HG02571 (cell line): ENCODE data around the gene PLIN5.

Experiments
- ATAC-seq: cut with Tn5 transposase; IDR thresholded peaks from one replicate; pipeline ENCODE4 v1.9.1; 2021; ENCODE audit warnings: mild to moderate bottlenecking, moderate library complexity; ENCODE audit not compliant: unreplicated experiment

PLIN5 gene

DNA sequence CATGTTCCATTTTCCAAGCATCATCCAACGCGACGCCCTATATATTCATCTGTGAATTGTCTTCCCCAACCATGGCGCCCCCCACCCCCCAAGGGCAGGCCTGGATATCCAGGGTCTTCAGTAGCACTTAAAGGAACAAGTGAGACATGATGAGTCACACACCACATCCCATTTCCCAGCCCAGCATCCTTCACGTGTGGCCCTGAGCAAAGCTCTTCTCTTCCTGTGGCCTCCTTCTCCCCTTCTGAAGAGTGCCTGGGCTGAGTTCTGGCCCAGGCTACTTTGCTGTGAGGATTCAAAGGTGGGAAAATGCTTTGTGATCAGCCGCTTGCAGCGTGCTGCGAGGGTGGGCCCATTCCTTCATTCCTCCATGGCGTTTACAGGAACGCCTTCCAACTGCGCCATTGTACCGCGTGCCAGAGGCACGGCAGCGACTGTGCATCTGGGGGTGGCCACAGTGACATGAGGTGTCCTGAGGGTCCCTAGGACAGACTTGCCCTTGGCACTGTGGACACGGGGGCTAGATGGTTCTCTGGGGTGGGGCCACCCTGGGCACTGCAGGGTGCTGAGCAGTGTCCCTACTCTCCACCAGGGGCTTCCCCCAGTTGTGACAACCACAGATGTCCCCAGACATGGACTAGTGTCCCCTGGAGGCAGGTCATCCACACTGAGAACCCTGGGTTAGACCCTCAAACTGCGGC lies 28.4 kb downstream of the PLIN5 start:
- ATAC-seq = no peak

GRCh38 chr19:4505570-4506448 lies 29.2 kb downstream of the PLIN5 start:
- ATAC-seq = no peak

DNA sequence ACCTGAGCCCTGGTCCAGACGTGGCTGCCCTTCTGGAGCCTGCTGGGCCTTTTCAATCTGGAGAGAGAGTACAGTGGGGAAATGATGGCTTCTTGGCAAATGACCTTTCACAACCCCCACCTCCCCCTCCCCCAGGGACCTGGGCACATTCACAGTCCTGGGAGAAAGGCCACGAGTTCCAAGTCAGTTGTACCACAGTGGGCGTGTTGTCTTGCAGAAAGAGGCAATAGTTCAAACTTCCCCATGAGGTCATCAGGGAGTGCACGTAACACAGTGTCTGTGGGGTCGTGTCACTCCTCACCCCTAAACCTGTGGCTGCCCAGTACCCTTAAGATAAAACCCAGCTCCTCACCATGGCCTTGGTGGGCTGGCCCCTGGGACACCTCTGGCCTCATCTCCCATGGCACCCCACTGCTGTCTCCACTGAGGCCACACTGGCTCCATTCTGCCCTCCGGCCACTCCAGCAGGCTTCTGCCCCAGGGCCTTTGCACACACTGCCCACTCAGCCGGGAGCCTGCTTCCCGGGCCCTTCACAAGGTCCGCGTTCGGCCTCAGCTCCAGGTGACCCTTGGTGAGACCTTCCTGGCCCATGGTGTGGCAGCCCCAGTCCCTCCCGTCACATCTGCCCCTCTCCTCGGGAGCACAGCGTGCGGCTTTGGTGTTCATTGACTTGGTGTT lies 30.0 kb downstream of the PLIN5 start:
- no peak for ATAC-seq

DNA sequence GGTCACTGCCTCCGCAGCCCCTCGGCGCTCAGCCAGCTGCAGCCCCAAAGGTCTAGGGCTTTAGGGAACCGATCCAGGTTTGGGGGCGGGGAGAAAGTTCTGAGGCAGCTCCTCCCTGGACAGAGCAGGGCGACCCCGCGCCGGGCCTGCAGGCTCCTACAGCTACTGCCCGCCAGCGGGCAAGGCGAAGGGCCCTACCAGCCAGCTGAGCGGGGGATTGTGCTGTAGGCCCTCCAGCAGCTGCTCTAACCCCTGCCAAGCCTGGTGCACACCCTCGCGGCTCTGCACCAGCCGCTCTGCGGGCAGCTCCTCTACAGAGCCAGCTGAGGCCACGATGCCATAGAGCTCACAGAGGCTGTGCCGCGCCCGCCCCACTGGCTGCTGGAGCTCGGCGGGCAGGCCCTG lies 30.7 kb downstream of the PLIN5 start:
- no peak for ATAC-seq

DNA sequence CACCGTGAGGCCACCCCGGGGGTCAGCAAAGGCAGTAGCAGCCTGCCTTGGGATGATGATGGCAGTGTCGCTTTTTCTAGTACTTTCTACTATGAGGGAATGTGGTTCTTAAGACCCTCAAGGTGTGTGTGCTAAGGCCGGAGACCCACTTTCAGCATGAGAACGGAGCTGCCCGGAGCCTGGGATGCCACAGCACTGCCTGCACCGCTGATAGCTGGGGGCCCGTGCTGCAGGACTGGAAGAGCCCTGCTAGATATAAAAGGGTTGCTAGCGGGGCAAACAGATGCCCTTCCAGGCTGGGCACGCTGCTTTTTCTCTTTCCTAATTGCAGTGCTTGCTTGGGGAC lies 31.2 kb downstream of the PLIN5 start:
- no peak for ATAC-seq

DNA sequence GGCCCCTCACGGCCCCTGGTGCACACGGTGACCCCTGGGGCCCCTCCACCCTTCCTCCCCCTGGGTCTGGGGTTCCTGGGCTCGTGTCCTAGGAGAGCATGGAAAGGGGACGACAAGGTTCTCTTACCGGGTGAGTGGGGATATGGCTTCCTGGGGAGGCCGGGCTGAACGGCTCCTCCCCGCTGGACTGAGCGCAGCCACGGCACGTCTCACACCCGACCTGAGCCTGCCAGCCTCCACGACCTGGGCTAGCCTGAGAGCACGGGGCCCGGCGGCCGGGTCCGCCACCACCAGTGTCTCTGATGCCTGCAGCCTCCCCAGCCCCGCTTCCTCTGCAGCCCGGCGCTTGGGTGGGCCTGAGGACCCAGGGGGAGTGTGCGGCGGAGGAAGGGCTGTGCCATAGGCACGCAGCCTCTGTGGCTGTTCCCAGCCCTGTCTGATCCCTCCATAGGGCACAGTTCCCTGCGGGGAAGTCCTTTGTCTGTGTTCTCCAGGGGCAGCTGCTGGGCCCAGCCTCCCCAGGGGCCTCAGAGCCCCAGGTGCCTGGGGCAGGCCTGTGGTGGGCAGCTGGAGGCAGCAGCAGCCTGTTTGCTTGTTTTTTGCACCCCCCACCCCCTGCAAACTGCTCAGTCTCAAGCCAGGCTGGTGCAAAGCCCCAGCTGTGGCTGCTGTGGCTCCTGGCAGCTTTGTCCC lies 31.7 kb downstream of the PLIN5 start:
- ATAC-seq = no peak

DNA sequence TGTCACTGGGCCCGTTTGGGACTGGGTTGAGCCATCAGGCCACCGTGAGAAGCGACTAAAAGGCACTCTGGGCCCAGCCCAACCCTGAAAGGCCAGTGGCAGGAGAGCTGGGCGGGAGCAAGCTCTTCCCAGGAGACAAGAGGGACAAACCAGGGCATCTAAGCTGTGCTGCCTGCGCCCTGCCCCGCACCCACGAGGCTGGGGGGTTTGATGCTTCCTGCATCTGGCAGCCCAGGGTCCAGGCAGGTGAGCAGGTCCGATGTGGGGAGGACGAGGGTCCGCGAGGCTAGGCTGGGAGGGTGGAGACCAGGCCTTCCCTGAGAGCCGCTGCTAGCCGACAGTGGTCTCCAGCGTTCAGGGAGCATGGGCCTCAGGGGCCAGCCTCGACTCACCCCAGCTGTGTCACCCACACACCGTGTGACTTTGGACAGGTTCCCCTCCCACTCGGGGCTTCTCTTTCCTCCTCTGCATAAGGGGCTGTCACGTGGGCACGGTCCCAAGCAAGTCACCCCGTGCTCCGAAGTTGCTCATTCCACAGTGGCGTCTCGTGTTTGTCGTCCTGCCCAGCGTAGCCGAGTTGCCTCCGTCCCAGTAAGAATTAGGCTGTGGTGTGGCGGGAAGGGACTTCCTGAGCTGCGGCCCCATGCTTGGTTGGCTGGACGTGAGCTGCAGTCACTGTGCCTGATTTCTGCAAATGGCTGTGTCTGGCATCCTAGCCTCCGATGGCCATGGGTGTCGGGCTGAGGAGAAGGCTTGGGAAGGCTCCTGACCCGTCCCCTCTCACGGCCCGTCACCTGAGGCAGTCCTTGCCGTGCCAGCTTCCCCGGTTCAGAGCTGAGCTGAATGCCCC lies 32.5 kb downstream of the PLIN5 start:
- ATAC-seq = no peak

DNA sequence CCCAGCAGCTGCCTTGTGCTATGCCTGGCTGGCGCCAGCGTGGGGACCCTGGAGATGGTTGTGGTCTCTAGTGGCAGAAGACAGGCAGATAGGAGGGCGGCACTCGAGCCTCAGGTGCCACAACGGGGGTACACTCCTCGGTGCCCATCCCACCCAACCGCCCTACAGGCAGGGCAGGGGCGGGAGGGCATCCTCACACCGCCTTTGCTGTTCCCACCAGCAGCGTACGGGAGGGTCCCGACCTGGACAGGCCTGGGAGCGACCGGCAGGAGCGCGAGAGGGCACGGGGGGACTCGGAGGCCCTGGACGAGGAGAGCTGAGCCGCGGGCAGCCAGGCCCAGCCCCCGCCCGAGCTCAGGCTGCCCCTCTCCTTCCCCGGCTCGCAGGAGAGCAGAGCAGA lies 33.3 kb downstream of the PLIN5 start:
- no peak for ATAC-seq

GRCh38 chr19:4500841-4501591 lies 34.0 kb downstream of the PLIN5 start:
- ATAC-seq = no peak

DNA sequence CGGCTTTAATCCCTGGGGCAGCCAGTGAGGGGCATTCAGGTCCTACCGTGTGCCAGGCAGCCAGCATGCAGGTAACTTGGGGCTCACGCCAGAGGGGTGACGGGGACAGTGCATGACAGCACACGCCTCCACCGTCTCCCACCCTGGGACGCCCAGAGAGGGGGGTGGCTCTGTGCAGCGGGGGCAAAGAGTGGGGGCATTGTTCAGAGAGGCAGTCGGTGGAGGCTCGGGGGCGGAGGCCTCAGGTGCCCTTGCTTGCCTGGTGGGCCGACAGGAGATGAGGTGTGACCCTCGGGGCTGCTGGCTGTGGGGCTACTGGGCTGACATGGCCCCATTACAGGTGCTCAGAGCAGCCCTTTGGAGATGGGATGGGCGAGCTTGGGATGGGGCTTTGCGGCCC lies 35.2 kb downstream of the PLIN5 start:
- ATAC-seq = no peak

DNA sequence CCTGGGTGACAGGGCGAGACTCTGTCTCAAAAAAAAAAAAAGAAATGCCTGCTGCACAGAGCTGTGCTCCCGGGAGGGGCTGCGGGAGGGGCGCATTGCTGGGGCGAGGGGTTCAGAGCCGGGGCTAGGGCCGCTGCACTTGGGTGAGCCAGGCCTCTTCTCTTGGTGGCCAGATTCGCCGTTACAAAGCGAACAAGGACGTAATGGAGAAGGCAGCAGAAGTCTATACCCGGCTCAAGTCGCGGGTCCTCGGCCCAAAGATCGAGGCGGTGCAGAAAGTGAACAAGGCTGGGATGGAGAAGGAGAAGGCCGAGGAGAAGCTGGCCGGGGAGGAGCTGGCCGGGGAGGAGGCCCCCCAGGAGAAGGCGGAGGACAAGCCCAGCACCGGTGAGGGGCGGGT lies 35.7 kb downstream of the PLIN5 start:
- no peak for ATAC-seq

- no peak for ATAC-seq
These were observed 36.3 kb downstream of the PLIN5 start for GRCh38 chr19:4498694-4499093.

GRCh38 chr19:4497770-4498389 lies 37.1 kb downstream of the PLIN5 start:
- no peak for ATAC-seq

- ATAC-seq = no peak
These were observed 38.7 kb downstream of the PLIN5 start for GRCh38 chr19:4496304-4496703.

GRCh38 chr19:4495471-4495870 lies 39.6 kb downstream of the PLIN5 start:
- ATAC-seq = no peak

DNA sequence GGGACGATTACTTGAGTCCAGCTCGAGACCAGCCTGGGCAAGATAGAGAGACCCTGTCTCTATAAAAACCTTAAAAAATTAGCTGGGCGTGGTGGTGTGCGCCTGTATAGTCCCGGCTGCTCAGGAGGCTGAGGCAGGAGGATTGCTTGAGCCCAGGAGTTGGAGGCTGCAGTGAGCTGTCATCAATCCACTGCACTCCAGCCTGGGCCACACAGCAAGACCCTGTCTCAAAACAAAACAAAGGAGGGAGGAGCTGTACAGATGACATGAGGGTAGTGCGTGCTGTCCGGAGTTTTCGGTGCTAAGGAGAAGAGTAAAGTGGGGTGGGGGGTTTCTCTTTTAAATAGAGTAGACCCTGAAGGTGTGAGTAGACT lies 40.3 kb downstream of the PLIN5 start:
- ATAC-seq = no peak

- ATAC-seq = no peak
These were observed 40.9 kb downstream of the PLIN5 start for GRCh38 chr19:4493929-4494690.

DNA sequence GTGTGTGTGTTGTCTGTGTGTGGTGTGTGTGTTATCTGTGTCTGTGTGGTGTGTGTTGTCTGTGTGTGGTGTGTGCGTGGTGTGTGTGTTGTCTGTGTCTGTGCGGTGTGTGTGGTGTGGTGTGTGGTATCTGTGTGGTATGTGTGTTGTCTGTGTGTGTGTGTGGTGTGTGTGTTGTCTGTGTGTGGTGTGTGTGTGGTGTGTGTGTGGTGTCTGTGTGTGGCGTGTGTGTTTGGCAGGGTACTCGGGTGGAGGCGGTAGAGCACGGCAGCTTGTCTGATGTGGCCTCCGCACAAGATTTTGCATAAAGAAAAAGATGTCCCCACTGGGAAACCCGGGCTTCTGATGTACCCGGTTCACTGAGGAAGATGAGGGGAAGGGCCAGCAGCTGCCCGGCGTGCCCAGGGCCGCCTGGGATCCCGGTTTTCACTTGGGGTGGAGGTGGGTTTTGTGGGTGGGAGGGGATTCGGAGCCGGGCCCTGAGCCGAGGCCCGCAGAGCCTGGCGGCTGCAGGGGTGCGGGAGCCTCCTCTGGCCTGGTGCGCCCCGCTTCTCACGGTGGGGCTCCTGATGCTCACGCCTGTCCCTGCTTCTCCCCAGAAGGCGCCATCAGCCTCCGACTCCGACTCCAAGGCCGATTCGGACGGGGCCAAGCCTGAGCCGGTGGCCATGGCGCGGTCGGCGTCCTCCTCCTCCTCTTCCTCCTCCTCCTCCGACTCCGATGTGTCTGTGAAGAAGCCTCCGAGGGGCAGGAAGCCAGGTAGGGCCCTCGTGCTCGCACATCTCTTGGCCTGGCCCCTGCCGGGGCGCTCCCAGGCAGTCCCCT lies 41.7 kb downstream of the PLIN5 start:
- no peak for ATAC-seq
